PC-9 (cell line): Measurements from ENCODE around the gene SUMF1. TPM values are rescaled to one million over a fixed set of nuclear protein-coding genes. Genes with fewer than 3 reads are reported as not detected.
"Not testable (repeated sequence)": the region's sequence is repeated elsewhere in the genome, so short reads cannot be mapped to it uniquely, and the experiment has no call there.

Experiments used
- BruUV-seq: library from RNA; stranded (reverse); fragments of 400-500 nt; replicated peaks from 2 replicates; lab custom pipeline; 2021; lab: Mats Ljungman, UMichigan
- CTCF ChIA-PET: fragments of 300-600 bp; sonication (Branson Sonifier 250); formaldehyde crosslinking; loops from one replicate; lab custom pipeline; 2022; ENCODE audit warnings: antibody characterized with exemption; lab: Charles Lee
- POLR2A ChIA-PET: fragments of 300-600 bp; sonication (Branson Sonifier 250); formaldehyde crosslinking; loops from one replicate; lab custom pipeline; 2022; ENCODE audit warnings: antibody characterized with exemption; ENCODE audit not compliant: unreplicated experiment; lab: Charles Lee
- DNase-seq, 2 experiments: peaks; one replicate each; pipeline versions ENCODE4 v3.0.0 to v3.0.0-alpha.2; 2015 to 2022; ENCODE audit warnings: mixed read lengths in 1 of 2
- H2AFZ ChIP-seq: fragments of 200-600 bp; sonication (generic); 2 replicates; pipeline ENCODE4 v1.8.1; 2017; ENCODE audit warnings: antibody characterized with exemption
- H3F3A ChIP-seq: fragments of 200-600 bp; sonication (generic); 2 replicates; pipeline ENCODE4 v1.8.1; 2017; ENCODE audit warnings: antibody characterized with exemption, mild to moderate bottlenecking, low read depth; ENCODE audit not compliant: insufficient read depth
- H3K27ac ChIP-seq: fragments of 200-600 bp; sonication (generic); 2 replicates; pipeline ENCODE4 v1.6.1; 2016; ENCODE audit warnings: mixed run types
- H3K27me3 ChIP-seq: fragments of 200-600 bp; sonication (generic); 2 replicates; pipeline ENCODE4 v1.6.1; 2016; ENCODE audit warnings: low read depth, mixed run types; ENCODE audit not compliant: insufficient read depth
- H3K36me3 ChIP-seq: fragments of 200-600 bp; sonication (generic); 2 replicates; pipeline ENCODE4 v1.6.1; 2016; ENCODE audit warnings: low read depth, mixed run types
- H3K4me1 ChIP-seq: fragments of 200-600 bp; sonication (generic); replicated peaks from 2 replicates; pipeline ENCODE4 v1.6.1; 2016; ENCODE audit warnings: mixed run types; ENCODE audit not compliant: insufficient read depth
- H3K4me2 ChIP-seq: fragments of 200-600 bp; sonication (generic); 2 replicates; pipeline ENCODE4 v1.6.1; 2017; ENCODE audit warnings: mixed run types
- H3K4me3 ChIP-seq: fragments of 200-600 bp; sonication (generic); 2 replicates; pipeline ENCODE4 v1.6.1; 2016; ENCODE audit warnings: mixed run types
- H3K79me2 ChIP-seq: fragments of 200-600 bp; sonication (generic); 2 replicates; pipeline ENCODE4 v1.6.1; 2017; ENCODE audit warnings: low read depth, mixed run types
- H3K9me2 ChIP-seq: fragments of 200-600 bp; sonication (generic); 2 replicates; pipeline ENCODE4 v1.8.1; 2017; ENCODE audit warnings: mild to moderate bottlenecking; ENCODE audit not compliant: insufficient read depth
- H3K9me3 ChIP-seq: fragments of 200-600 bp; sonication (generic); 2 replicates; pipeline ENCODE4 v1.8.1; 2016; ENCODE audit warnings: low read depth; ENCODE audit not compliant: insufficient read depth
- H4K20me1 ChIP-seq: fragments of 200-600 bp; sonication (generic); 2 replicates; pipeline ENCODE4 v1.8.1; 2017; ENCODE audit not compliant: insufficient read depth
- EZH2 ChIP-seq: fragments of 200-600 bp; sonication (generic); IDR thresholded peaks from 2 replicates; pipeline ENCODE4 v1.8.0; 2017; ENCODE audit warnings: antibody characterized with exemption, low read depth
- intact Hi-C: fragments of 100-400 bp; cut with micrococcal nuclease; formaldehyde crosslinking; loops from one replicate; pipeline ENCODE4 v1.10.0; 2022; ENCODE audit not compliant: unreplicated experiment
- total RNA-seq: library from RNA; stranded (reverse); gene quantifications from 2 replicates; pipeline ENCODE4 v1.2.3, GENCODE V29; 2021
- TF ChIP-seq, protein P1 (sequence below): fragments of 200-600 bp; sonication (generic); conservative IDR thresholded peaks from 2 replicates; pipeline ENCODE4 v1.6.1; 2017; ENCODE audit warnings: mixed run types, antibody characterized with exemption, mild to moderate bottlenecking, moderate library complexity

The SUMF1 gene
- total RNA-seq, 1 experiment from 2014 or later = 41.6 TPM

GRCh38 chr3:4458961-4459360 is 8.1 kb downstream of the SUMF1 start:
- Histone ChIP-seq H3F3A (no peaks in the 10 kb centered on the region), H3K4me1 (no peaks in the 10 kb centered on the region), H3K36me3 (no peaks in the 10 kb centered on the region), H3K9me2 (no peaks in the 10 kb centered on the region), H4K20me1 (no peaks in the 10 kb centered on the region), H2AFZ (no peak overlapping the region), H3K4me3 (no peak overlapping the region), H3K9me3 (no peaks in the 10 kb centered on the region), H3K27ac (no peak overlapping the region), H3K79me2 (no peaks in the 10 kb centered on the region), H3K4me2 (no peak overlapping the region), H3K27me3 (no peaks in the 10 kb centered on the region)
- no TSS peak for BruUV-seq
- CTCF ChIA-PET = no interaction called here
- POLR2A ChIA-PET = no interaction called here
- intact Hi-C loops = no loop called here
- TF ChIP-seq EZH2 = no peak
- TF ChIP-seq, protein P1, sequence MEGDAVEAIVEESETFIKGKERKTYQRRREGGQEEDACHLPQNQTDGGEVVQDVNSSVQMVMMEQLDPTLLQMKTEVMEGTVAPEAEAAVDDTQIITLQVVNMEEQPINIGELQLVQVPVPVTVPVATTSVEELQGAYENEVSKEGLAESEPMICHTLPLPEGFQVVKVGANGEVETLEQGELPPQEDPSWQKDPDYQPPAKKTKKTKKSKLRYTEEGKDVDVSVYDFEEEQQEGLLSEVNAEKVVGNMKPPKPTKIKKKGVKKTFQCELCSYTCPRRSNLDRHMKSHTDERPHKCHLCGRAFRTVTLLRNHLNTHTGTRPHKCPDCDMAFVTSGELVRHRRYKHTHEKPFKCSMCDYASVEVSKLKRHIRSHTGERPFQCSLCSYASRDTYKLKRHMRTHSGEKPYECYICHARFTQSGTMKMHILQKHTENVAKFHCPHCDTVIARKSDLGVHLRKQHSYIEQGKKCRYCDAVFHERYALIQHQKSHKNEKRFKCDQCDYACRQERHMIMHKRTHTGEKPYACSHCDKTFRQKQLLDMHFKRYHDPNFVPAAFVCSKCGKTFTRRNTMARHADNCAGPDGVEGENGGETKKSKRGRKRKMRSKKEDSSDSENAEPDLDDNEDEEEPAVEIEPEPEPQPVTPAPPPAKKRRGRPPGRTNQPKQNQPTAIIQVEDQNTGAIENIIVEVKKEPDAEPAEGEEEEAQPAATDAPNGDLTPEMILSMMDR = no peak
- DNase-seq = no peak

- POLR2A ChIA-PET, BruUV-seq, CTCF ChIA-PET, H3K79me2 ChIP-seq, H3F3A ChIP-seq, H3K4me2 ChIP-seq, H3K9me2 ChIP-seq, H2AFZ ChIP-seq, H3K4me3 ChIP-seq, H3K27ac ChIP-seq, H3K36me3 ChIP-seq, H3K4me1 ChIP-seq, H3K27me3 ChIP-seq, intact Hi-C loops, H4K20me1 ChIP-seq, DNase-seq, H3K9me3 ChIP-seq: not testable (repeated sequence)
Observed at GRCh38 chr3:4456780-4457179, 10.3 kb downstream of the SUMF1 start.

GRCh38 chr3:4454142-4454541 is 12.9 kb downstream of the SUMF1 start:
- ChIA-PET POLR2A (no interaction called here), CTCF (no interaction called here)
- Histone ChIP-seq H3K4me1 (no peaks in the 10 kb centered on the region), H3K79me2 (no peaks in the 10 kb centered on the region), H3K9me3 (no peaks in the 10 kb centered on the region), H3K27ac (no peak overlapping the region), H3K9me2 (no peaks in the 10 kb centered on the region), H3K36me3 (no peaks in the 10 kb centered on the region), H3K27me3 (no peaks in the 10 kb centered on the region), H3K4me3 (no peak overlapping the region), H2AFZ (no peak overlapping the region), H4K20me1 (no peaks in the 10 kb centered on the region), H3F3A (no peaks in the 10 kb centered on the region), H3K4me2 (no peak overlapping the region)
- intact Hi-C loops = no loop called here
- TF ChIP-seq EZH2 = no peak
- TF ChIP-seq, protein P1 = no peak
- no TSS peak for BruUV-seq
- no peak for DNase-seq

- BruUV-seq = no TSS peak
- CTCF ChIA-PET = no interaction called here
Observed at GRCh38 chr3:4449043-4449805, 17.8 kb downstream of the SUMF1 start.

More at GRCh38 chr3:4449043-4449805, 17.8 kb downstream of the SUMF1 start:
- H4K20me1 ChIP-seq = no peaks in the 10 kb centered on the region
- POLR2A ChIA-PET = no interaction called here
- no peaks in the 10 kb centered on the region for H3K9me3 ChIP-seq
- H3F3A ChIP-seq = no peaks in the 10 kb centered on the region
- no peak for DNase-seq
- H2AFZ ChIP-seq = no peak overlapping the region
- no peak overlapping the region for H3K4me2 ChIP-seq
- H3K36me3 ChIP-seq = no peaks in the 10 kb centered on the region
- no peak for TF ChIP-seq EZH2
- intact Hi-C loops = no loop called here
- H3K79me2 ChIP-seq = no peaks in the 10 kb centered on the region
- H3K27ac ChIP-seq = no peak overlapping the region
- no peaks in the 10 kb centered on the region for H3K27me3 ChIP-seq
- no peaks in the 10 kb centered on the region for H3K9me2 ChIP-seq
- no peaks in the 10 kb centered on the region for H3K4me1 ChIP-seq
- no peak overlapping the region for H3K4me3 ChIP-seq
